GM23338 (cell line): ENCODE results near the gene ZBTB6. TPM values are rescaled to one million over a fixed set of nuclear protein-coding genes. Genes with fewer than 3 reads are reported as not detected.

Experiments
- ATAC-seq: fragments of 200-7000 bp; cut with Tn5 transposase; 3 replicates; pipeline ENCODE4 v1.9.1; 2020
- DNase-seq: peaks from one replicate; pipeline ENCODE4 v3.0.0-alpha.2; 2015; ENCODE audit warnings: low spot score
- H2AFZ ChIP-seq: fragments of 200-600 bp; sonication (generic); 2 replicates; pipeline ENCODE4 v1.8.0; 2016; ENCODE audit warnings: antibody characterized with exemption, mild to moderate bottlenecking, moderate library complexity
- H3F3A ChIP-seq: fragments of 200-600 bp; sonication (generic); replicated peaks from 2 replicates; pipeline ENCODE4 v1.8.0; 2017; ENCODE audit warnings: antibody characterized with exemption, mixed run types, low read depth
- H3K27ac ChIP-seq: fragments of 200-600 bp; sonication (generic); 2 replicates; pipeline ENCODE4 v1.6.1; 2016; ENCODE audit warnings: low read depth
- H3K27me3 ChIP-seq: fragments of 200-600 bp; sonication (generic); 2 replicates; pipeline ENCODE4 v1.8.0; 2016; ENCODE audit warnings: mild to moderate bottlenecking, mixed run types, moderate library complexity; ENCODE audit not compliant: insufficient read depth
- H3K36me3 ChIP-seq: fragments of 200-600 bp; sonication (generic); 2 replicates; pipeline ENCODE4 v1.8.0; 2016; ENCODE audit warnings: mild to moderate bottlenecking; ENCODE audit not compliant: insufficient read depth
- H3K4me1 ChIP-seq: fragments of 200-600 bp; sonication (generic); 2 replicates; pipeline ENCODE4 v1.8.0; 2016; ENCODE audit warnings: mild to moderate bottlenecking, moderate library complexity; ENCODE audit not compliant: insufficient read depth
- H3K4me2 ChIP-seq: fragments of 200-600 bp; sonication (generic); 2 replicates; pipeline ENCODE4 v1.7.1; 2017; ENCODE audit warnings: mixed run types
- H3K4me3 ChIP-seq: fragments of 200-600 bp; sonication (generic); 2 replicates; pipeline ENCODE4 v1.6.1; 2016; ENCODE audit warnings: mixed run types
- H3K79me2 ChIP-seq: fragments of 200-600 bp; sonication (generic); replicated peaks from 2 replicates; pipeline ENCODE4 v1.8.0; 2017; ENCODE audit warnings: mild to moderate bottlenecking; ENCODE audit not compliant: insufficient read depth
- H3K9me2 ChIP-seq: fragments of 200-600 bp; sonication (generic); 2 replicates; pipeline ENCODE4 v1.8.0; 2017; ENCODE audit not compliant: insufficient read depth
- H4K20me1 ChIP-seq: fragments of 200-600 bp; sonication (generic); replicated peaks from 2 replicates; pipeline ENCODE4 v1.8.0; 2017; ENCODE audit warnings: mild to moderate bottlenecking; ENCODE audit not compliant: insufficient read depth
- H3K27ac Mint-ChIP-seq: 2 replicates; pipeline ENCODE4 v1.8.0; 2020; ENCODE audit warnings: inconsistent platforms, mild to moderate bottlenecking, moderate library complexity, mixed read lengths
- H3K27me3 Mint-ChIP-seq: 3 replicates; pipeline ENCODE4 v1.8.0; 2022; ENCODE audit warnings: low read depth, mild to moderate bottlenecking, moderate library complexity, mixed read lengths, inconsistent platforms; ENCODE audit not compliant: insufficient read depth, poor library complexity
- H3K36me3 Mint-ChIP-seq: 3 replicates; pipeline ENCODE4 v1.8.0; 2021; ENCODE audit warnings: low read depth, mild to moderate bottlenecking, inconsistent platforms, moderate library complexity, mixed read lengths
- H3K4me1 Mint-ChIP-seq: 3 replicates; pipeline ENCODE4 v1.8.0; 2020; ENCODE audit warnings: mild to moderate bottlenecking, inconsistent platforms, mixed read lengths
- H3K4me3 Mint-ChIP-seq: 3 replicates; pipeline ENCODE4 v1.8.0; 2021; ENCODE audit warnings: moderate library complexity, mild to moderate bottlenecking, inconsistent platforms, mixed read lengths
- H3K9me3 Mint-ChIP-seq: 3 replicates; pipeline ENCODE4 v1.8.0; 2020; ENCODE audit warnings: moderate library complexity, mild to moderate bottlenecking, inconsistent platforms, mixed read lengths
- CREB1 ChIP-seq: fragments of 250-450 bp; sonication (Bioruptor Pico); IDR thresholded peaks from 2 replicates; pipeline ENCODE4 v1.5.0; 2020; ENCODE audit warnings: low read depth, mild to moderate bottlenecking, moderate library complexity
- CTCF ChIP-seq, 2 experiments: fragments of 200-600 bp in 1 of 2; sonication (generic) in 1 of 2; conservative IDR thresholded peaks; 2 replicates each; pipeline versions ENCODE4 v1.5.1 to v1.6.1; 2016 to 2017; ENCODE audit warnings: antibody characterized with exemption in 2 of 2, low read depth in 2 of 2, mild to moderate bottlenecking in 2 of 2, moderate library complexity in 1 of 2
- ETS1 ChIP-seq: IDR thresholded peaks from 2 replicates; pipeline ENCODE4 v1.6.1; 2016; ENCODE audit warnings: antibody characterized with exemption
- EZH2 ChIP-seq: fragments of 200-600 bp; sonication (generic); IDR thresholded peaks from one replicate; pipeline ENCODE4 v1.8.0; 2017; ENCODE audit warnings: antibody characterized with exemption, mild to moderate bottlenecking, low read depth; ENCODE audit not compliant: unreplicated experiment
- EZH2phosphoT487 ChIP-seq: fragments of 200-600 bp; sonication (generic); IDR thresholded peaks from one replicate; pipeline ENCODE4 v1.8.1; 2018; ENCODE audit warnings: antibody characterized with exemption; ENCODE audit not compliant: unreplicated experiment
- JUNB ChIP-seq: IDR thresholded peaks from one replicate; pipeline ENCODE4 v1.6.1; 2016; ENCODE audit warnings: antibody characterized with exemption; ENCODE audit not compliant: unreplicated experiment
- NANOG ChIP-seq: IDR thresholded peaks from 2 replicates; pipeline ENCODE4 v1.6.1; 2016; ENCODE audit warnings: antibody characterized with exemption, borderline replicate concordance
- REST ChIP-seq: IDR thresholded peaks from one replicate; pipeline ENCODE4 v1.6.1; 2018; ENCODE audit warnings: antibody characterized with exemption; ENCODE audit not compliant: unreplicated experiment
- STAT1 ChIP-seq: IDR thresholded peaks from one replicate; pipeline ENCODE4 v1.6.1; 2016; ENCODE audit warnings: antibody characterized with exemption; ENCODE audit not compliant: unreplicated experiment
- ZNF331 ChIP-seq: fragments of 250-450 bp; sonication (Bioruptor Pico); IDR thresholded peaks from 2 replicates; pipeline ENCODE4 v1.5.0; 2020; ENCODE audit warnings: low read depth, mild to moderate bottlenecking, moderate library complexity
- polyA plus RNA-seq: library from polyadenylated mRNA; unstranded; fragments of >200 nt; fragmentation: Nextera tagmentation; extraction: Ambion mirVana; gene quantifications from 2 replicates; pipeline ENCODE4 v1.2.1, GENCODE V29; 2016
- total RNA-seq: library from RNA; depleted of rRNA; stranded (reverse); fragments of >200 nt; shearing (Covaris generic); gene quantifications from 2 replicates; pipeline ENCODE4 v1.2.3, GENCODE V29; 2014

Gene ZBTB6
- total and polyA plus RNA-seq, 2 experiments from 2014 or later = 4.0 to 12.7 TPM

GRCh38 chr9:122948313-122948712 is 35.2 kb upstream of the ZBTB6 start:
- Histone ChIP-seq H3K9me2 (no peaks in the 10 kb centered on the region), H4K20me1 (peaks cover 8% of the 10 kb centered on the region; the same call in 1 of the 2 replicates), H2AFZ (no peak overlapping the region), H3K79me2 (peaks cover 99% of the 10 kb centered on the region), H3F3A (no peaks in the 10 kb centered on the region), H3K27me3 (no peaks in the 10 kb centered on the region), H3K4me3 (no peak overlapping the region), H3K36me3 (no peaks in the 10 kb centered on the region), H3K4me1 (peaks cover 44% of the 10 kb centered on the region), H3K4me2 (no peak overlapping the region), H3K27ac (peak overlapping the region; percentile 41; the same call in 1 of the 2 replicates)
- H3K27me3 Mint-ChIP-seq = peaks cover 3% of the 10 kb centered on the region
- H3K4me3 Mint-ChIP-seq = no peak overlapping the region
- peaks cover 55% of the 10 kb centered on the region for H3K4me1 Mint-ChIP-seq
- H3K9me3 Mint-ChIP-seq = no peaks in the 10 kb centered on the region
- DNase-seq (no peak), ATAC-seq (no peak)
- TF ChIP-seq EZH2 (no peak), EZH2phosphoT487 (no peak), CREB1 (no peak), NANOG (no peak), CTCF (conservative IDR thresholded peaks at IDR 0.05; ENCODE audit: low read depth in 2 of 2) (no peak), STAT1 (no peak), REST (no peak), ETS1 (no peak), ZNF331 (CRISPR knock-in tag) (no peak), JUNB (no peak)
- H3K36me3 Mint-ChIP-seq = peaks cover 5% of the 10 kb centered on the region; the same call in 1 of the 3 replicates
- H3K27ac Mint-ChIP-seq = 0 out of 2 replicates have a peak overlapping the region, but pooled peaks have one; percentile 12
